ENCODE data around the gene THSD4. TPM values are rescaled to one million over a fixed set of nuclear protein-coding genes. Genes with fewer than 3 reads are reported as not detected.

The THSD4 gene
- total RNA-seq, 1 donor from 2014 or later: 13.1 TPM

DNA sequence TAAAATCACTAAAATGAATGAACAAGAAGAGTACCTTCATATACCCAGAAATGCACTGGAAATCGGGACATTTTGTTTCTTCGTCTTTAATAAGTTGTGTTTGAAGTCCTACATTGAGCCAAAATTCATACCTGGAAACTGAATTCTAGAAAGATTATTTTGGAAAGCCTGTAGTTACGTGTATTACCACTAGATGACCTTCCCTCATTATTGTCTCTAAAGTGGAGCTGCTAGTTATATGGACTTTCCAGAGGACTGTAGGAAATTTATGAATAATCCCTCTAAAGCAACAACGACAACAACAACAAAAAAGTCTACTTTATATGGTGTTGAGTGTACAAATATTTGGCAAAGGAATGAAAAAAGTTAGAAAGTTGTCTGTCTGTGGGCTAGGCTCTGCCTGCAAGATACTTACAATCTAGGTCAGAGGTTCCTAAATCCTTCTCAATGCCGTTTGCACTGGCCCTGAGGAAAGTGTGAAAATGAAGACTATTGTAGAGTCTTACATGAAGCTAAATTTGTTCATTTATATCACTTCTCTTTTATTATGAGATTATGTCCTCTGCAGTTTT lies 460.3 kb downstream of the THSD4 start:
- DNase-seq (ENCODE audit: low read depth in 2 of 2): peak; percentile 20 to 31

DNA sequence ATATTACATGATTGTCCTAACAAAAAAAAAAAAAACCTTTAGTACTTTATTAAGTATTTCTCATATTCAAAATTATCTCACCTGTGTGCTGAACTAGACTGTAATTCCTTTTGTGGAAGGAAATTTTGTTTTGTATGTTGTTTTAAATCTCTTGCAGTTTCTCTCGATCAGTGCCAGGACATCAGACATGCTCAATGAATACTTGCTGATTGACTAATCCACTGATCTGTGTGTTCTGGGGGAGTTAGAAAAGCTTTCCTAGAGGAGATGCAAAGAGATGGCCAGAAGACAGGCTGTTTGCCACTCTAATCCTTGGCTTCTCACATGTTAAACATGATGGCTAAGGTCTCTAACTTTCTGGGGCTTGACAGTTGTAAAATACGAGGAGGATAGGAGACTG lies 461.8 kb downstream of the THSD4 start:
- no peak for DNase-seq (ENCODE audit: low read depth in 2 of 2)

DNA sequence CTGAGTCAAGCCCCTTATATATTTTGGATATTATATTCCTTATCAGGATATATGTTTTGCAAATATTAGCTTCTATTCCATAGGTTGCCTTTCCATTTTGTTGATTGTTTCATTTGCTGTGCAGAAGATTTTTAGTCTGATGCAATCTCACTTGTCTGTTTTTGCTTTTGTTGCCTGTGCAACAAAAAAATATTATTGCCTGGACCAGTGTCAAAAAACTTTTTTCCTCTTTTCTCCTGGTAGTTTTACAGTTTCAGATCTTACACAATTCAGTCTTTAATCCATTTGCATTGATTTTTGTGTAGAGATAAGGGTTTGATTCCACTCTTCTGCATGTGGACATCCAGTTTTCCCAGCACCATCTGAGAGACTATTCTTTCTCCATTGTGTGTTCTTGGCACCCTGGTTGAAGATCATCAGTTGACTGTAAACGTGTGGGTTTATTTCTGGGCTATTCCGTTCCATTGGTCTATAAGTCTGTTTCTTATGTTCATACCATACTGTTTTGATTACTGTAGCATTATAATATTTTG lies 466.2 kb downstream of the THSD4 start:
- DNase-seq (ENCODE audit: low read depth in 2 of 2): no peak

DNA sequence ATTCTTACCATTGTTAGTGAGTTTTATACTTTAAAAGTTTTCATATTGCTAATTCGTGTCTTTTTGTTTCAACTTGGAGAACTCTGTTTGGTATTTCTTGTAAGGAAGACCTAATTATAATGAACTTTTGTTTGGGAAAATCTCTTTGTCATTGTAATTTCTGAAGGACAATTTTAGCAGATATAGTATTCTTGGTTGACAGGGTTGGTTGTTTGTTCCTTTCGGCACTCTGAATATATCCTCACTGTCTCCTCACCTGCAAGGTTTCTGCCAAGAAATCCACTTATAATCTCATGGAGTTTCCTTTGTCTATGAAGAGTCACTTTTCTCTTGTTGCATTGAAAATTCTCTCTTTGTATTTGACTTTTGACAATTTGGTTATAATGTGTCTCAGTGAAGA lies 469.9 kb downstream of the THSD4 start:
- DNase-seq (ENCODE audit: low read depth in 2 of 2): no peak

DNA sequence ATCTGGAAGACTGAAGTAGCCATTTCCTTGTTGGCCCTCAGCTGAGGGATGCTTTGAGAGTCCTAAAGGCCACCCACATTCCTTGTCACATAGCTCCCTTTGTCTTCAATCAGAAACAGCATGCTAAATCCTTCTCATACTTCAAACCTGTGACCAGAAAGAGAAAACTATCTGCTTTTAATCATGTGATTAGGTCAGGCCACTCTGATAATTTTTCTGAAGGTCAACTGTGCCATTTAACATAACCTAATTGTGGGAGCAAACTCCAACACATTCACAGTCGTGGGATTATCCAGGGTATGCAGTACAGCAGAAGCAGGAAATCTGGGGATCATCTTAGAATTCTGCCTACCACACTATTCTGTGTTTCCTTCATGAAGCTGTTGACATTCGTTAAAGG lies 471.2 kb downstream of the THSD4 start:
- DNase-seq (ENCODE audit: low read depth in 2 of 2): no peak

DNA sequence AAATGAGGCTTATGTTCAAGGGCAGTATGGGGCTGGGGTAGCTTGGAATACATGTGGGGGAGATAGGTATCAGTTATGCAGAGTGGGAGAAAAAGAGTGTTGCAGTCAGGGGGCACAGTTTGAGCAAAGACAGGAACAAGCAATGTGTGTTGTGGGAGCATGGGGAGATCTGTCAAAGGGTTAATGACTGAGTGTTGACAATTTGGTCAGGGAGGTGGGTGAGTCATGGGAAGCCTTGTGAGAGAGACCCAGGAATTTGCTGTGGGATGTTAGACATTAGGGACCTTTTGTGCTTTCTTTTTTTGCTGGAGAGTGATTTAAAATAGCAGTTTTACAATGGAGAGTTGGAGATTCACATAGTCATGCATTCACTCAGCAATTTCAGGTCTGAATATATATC lies 473.5 kb downstream of the THSD4 start:
- peak in 1 of 2 donors; percentile 15 for DNase-seq (ENCODE audit: low read depth in 2 of 2)

DNA sequence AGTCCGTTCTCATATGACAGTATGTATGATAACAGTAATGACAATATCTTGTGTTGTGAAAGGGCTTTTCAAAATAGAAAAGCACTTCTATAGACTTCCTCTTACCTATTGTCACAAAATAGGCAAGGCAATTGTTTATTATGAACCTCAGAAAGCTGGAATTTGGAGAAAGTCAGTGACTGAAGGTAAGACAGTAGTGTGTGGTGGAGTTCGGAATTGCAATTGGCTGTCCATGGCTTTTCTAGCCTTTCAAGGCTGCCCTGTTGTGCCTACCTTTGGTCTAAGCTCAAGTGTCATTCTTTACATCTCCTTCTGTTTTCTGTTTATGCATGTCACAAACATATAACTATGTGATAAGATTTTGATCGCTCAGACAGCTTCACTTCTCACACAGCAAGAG lies 475.8 kb downstream of the THSD4 start:
- DNase-seq (ENCODE audit: low read depth in 2 of 2): no peak

DNA sequence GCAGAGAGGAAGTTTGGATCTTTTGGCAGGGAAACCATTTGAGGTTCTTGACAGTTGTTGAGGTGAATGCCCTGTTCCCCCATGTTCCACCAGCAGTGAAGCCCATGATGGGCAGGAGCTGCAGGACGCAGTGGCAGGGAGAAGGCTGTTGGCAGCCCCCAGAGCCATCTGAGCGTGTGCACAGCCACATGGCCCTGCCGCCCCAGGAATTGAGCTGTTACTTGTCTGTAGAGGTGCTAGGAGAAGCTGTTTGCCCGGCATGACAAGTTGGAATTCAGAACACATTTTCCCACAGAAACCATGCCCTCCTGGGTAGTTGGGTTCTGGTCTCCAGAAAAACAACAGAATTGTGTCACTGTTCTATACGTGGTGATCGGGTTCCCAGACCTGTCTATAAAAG lies 476.9 kb downstream of the THSD4 start:
- DNase-seq (ENCODE audit: low read depth in 2 of 2): no peak

DNA sequence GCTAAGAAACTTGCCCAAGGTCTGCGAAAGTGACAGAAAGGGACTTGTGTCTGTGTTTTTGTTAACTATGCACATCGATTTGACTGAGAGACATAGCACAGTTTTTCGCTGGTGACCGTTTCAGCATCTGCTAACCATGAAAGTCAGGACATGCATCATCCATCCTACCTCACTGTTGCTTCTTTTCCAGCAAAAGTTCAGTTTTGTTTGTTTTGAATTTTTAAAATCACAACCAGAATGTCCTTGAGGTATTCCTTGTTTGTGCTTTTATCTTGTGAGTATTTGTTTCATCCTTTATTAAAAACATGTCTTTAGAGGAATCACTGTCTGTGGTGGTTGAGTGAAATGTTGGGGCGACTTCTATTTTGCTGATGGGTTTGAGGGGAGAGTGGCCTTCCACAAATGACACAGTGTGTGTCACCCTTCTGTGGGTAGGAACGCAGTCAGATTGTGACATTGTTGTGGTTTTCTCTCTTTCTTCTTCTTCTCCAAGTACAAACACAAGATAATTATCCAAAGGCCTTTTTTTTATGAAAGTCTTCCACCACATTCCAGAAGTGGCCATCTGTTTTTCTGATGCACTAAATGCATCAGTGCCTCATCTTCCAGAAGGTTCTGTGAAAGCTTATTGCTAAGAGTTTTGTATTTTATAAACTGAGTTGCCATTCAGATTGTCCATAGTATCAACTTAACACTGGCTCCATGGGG lies 480.7 kb downstream of the THSD4 start:
- no peak for DNase-seq (ENCODE audit: low read depth in 2 of 2)

DNA sequence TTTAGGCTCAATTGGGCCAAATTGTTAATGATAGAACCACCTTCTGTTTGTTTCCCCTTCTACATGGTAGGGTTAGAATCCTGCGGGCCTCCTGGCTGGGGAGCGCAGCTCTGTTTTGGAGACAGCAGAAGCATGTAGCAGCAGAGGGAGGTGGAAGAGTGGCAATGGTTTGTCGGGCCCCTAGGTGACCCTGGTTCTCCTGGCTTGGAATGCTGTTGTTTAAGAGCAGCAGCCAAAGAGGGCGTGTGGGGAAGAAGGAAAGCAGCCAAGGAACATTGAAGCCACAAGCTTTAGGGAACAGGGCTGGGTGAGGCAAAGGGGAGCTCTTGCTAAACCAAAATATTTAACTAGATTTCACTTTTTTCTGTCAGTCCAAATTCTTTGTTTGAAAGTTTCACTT lies 481.4 kb downstream of the THSD4 start:
- DNase-seq (ENCODE audit: low read depth in 2 of 2): no peak

DNA sequence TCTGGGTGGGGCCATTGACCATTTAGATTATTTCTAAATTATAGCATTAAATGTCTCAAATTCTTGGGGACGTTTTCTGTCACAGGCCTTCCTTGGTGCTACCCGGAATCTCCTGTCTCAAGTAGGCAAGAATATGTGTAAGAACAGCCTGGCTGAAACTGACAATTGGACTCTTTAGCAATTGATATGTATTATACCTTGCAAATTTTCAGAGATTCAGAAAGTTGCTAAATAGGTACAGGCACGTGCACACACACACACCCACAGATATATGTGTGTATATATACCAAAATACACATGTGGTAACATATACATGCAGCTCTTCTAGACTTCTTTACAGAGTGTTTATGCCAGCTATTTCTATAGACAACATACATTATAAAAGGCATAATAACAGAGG lies 481.9 kb downstream of the THSD4 start:
- DNase-seq (ENCODE audit: low read depth in 2 of 2): no peak

DNA sequence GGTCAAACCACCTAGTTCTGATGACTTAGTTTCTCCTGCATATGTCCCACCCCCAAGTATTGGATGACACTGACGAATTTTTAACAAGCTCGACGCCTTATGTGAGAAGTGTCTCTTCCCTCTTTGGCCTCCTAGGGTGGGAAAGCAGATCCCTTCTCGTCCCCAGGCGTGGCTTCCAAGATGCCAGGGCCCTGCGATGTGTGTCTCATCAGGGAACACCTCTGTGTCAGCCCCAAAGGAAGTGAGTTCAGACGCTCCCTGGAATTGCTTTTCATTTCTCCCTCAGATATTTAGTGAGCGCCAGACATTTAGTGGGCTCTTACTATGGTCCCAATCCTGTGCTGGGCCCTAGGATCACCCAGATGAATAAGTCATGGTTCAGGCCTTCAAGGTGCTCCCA lies 482.4 kb downstream of the THSD4 start:
- no peak for DNase-seq (ENCODE audit: low read depth in 2 of 2)

DNA sequence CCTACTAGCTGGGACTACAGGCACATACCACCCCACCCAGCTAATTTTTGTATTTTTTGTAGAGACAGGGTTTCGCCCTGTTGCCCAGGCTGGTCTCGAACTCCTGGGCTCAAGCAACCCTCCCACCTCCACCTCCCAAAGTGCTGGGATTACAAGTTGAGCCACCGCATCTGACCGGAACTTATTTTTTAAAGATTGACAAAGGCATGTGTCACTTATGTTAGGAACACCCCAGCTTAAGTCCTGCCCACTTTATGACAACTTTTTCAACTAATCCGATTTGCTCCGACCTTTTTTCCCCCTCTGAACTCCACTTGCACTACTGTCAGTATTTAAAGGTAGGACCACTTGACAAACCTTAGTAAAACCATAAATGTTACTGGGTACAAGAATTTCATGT lies 483.5 kb downstream of the THSD4 start:
- no peak for DNase-seq (ENCODE audit: low read depth in 2 of 2)

DNA sequence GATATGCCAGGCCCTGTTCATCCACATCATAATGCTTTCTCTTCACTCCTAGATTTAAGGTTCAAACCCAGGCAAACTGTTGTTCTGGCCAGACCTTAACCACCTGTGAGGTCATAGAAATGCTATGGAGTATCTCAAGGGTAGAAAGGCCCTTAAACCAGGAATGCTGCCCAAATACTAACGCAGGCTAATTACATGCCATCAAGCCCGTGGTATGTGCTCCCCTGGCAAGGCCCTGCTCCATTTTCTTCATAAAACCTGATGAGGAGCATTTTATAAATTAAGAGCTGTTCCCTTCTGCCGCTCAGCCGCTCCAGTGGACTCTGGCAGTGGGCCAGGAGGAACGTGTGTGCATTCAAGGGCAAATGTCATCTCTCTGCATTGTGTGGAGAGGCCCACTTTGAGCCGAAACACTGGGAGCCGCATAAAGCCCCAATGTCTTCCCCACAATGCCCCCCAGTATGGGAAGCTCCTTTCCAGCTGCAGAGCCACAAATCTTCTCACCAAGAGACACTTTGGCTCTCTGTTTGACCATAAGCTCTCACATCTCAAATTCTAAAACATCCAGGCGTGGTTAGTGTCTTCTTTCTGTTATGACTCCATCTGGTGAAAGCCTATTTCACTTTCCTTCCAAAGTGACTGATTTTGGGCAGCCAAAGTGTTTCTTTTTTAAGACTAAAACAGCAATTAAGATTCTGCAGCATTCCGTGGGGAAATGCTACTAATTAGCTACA lies 484.3 kb downstream of the THSD4 start:
- no peak for DNase-seq (ENCODE audit: low read depth in 2 of 2)

DNA sequence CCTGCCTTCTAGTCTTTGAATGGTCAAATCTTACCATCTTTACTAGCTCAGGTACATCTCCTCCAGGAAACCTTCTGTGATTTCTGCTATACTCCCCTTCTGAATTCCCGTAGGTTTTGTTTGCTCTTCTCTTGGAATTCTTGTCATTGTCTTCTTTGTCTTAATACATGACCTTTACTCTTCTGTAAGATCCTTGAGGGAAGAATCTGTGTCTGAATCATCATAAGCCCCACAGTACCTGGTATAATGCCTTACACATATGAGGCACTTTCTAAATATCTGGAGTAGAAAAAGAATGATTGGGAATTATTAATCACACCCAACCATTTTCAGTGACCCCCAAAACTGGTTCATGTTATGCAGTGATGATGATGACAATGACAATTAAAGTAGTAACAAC lies 485.0 kb downstream of the THSD4 start:
- no peak for DNase-seq (ENCODE audit: low read depth in 2 of 2)

DNA sequence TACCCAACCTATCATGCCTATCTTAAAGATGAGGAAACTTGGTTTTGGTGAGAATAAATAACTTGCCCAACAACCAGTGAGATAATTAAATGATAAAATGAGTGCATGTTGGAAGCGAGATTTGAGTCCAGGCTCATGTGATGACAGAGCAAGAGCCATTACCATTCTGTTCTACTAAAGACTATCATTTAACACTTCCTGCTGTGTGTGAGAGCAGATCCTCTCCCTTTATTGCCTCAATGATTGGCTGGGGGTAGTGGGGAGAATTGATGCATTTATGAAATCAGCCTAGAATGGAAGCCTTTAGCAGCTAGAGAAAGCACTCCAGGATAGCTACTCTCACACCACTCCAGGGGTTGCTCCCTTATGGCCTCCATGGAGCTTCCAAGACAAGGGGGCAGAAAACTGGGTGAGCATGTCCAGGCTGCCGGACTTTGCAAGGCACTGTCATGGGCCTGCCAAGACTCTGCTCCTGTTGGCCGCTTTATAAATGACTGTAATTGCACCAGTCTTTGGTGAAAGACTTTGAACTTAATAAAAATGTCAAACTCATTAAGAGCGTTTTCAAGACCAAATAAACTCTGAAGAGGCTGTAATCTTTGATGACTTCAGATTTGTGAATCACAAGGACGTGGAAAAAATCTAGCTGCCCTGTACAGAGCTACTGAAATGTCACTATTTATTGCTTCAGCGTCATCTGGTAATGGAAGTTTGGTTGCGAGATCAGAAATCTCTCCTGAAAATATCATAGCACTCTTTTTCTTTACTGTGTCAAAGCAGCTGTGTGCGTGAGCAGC lies 486.0 kb downstream of the THSD4 start:
- no peak for DNase-seq (ENCODE audit: low read depth in 2 of 2)

DNA sequence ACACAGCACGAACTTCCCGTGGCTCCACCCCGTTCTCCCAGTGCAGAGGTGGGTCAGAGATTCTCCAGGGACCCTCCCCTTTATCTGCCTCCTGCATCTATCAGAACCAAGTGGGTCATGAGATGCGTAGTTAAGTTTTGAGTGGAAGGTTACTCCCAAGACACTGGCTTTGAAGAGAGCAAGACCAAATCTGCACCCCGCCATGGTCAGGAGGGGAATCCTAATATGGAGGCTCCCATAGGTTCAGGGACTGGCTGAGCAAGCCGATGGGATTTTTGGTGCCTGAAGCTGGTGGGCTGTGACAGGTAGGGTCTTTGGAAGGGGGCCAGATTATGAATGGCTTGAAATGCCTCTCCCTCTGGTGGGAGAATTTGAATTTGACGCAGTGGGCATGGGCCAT lies 488.1 kb downstream of the THSD4 start:
- DNase-seq (ENCODE audit: low read depth in 2 of 2): no peak

DNA sequence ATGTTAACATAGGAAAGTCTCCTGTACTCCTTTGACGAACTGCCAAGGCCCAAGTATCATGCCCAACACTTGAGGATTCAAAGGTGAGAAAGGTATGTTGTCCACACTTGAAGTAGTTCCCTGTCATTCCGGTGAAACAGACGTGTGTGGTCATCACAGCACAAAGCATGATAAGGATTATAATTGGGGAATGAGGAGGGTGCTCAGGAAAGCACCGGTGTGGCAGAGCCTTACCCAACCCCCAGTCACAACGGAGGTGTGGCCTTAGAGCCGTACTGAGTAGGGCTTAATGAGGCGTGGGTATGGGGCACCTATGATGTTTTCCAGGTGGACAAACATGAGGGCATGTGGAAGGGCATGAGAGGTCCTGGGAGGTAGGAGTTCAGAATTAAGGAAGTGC lies 492.1 kb downstream of the THSD4 start:
- no peak for DNase-seq (ENCODE audit: low read depth in 2 of 2)

DNA sequence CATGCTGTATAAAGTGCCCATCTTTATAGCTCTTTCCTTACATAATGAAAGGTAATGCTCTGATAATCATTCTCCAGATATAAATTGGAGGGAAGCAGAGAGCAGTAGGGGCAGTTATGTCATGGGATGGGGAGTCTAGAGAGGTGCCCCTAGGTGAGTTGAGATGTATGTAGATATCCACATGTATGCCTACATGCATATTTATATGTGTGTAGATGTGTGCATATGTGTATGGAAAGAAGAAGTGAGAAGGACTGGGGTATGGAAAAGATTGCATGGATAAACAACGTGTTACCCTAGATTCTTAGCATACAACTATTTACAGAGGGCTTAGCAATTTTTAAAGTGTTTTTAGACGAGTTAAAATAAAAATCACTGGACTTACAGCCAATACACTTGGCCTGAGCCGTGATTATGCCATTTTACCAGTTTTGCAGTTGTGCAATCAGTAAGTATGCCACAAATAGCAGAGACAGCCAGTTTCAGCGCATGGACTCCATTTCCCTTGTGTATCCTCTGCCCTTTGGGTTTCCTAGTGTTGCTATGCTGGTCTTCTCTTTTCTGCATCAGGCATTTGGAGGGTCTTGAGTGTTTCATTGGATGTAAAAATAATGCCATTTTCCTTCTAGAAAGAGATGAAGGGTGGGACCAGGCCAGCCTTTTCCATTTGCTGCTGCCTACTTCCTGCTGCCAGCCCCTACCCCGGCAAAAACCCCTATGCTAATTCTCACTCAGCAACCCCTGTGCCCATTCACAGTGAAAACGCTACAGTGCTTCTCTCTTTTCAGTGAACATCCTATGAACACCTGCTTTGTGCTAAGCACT lies 495.7 kb downstream of the THSD4 start:
- no peak for DNase-seq (ENCODE audit: low read depth in 2 of 2)

DNA sequence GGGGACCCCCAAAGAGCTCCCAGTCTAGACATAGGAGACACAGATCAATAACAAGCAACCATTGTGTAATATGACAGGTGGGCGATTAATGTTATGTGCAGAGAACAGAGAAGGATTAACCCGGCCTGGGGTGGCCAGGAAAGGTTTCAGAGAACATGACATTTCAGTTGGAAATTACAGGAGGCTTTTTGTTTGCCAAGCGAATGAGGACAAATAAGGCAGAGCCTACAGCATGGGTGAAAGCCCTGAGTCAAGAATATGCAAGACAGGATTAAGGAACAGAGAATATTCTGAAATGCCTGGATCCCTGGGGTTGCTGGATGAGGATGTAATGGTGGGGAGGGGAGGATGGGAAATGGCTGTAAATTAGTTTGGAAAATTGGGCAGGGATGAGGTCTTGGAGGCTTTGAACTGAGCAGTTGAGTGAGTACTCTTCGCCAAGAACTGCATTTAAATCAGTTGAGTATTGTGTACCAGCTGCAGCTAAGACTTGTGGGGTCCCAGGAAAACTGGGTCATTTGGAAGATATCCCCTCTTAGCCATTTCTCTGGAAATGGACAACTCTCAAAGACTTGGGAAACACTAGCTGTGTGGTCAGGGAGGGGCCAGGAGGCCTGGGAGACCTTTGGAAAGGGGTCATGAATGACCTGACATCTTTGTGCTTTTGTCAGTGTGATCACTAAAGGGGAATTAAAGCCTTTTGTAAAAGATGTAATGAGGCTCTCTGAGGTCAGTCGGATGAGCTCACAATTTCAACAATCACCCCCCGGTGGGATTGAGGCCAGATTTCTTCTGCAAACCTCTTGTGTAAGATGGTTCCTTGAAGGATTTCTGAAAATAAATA lies 496.5 kb downstream of the THSD4 start:
- no peak for DNase-seq (ENCODE audit: low read depth in 2 of 2)
